HEK293 (cell line): ENCODE measurements around the gene CDK5R2.

ENCODE experiments used
- CTCF ChIA-PET: fragments of 350-600 bp; formaldehyde crosslinking; extraction: SDS; loops from one replicate; lab custom pipeline; 2021; ENCODE audit warnings: antibody characterized with exemption; lab: Yijun Ruan, JAX
- POLR2A ChIA-PET: fragments of 300-600 bp; formaldehyde crosslinking; extraction: SDS; loops from one replicate; lab custom pipeline; 2020; ENCODE audit warnings: antibody characterized with exemption, inconsistent platforms; lab: Yijun Ruan, JAX
- H3K27ac ChIP-seq: fragments of 200-500 bp; sonication (Bioruptor generic); 2 replicates; pipeline ENCODE4 v1.5.1; 2014; ENCODE audit warnings: low read depth, low read length, control low read depth, inconsistent platforms; ENCODE audit errors: extremely low read depth
- H3K36me3 ChIP-seq, 2 experiments: fragments of 200-500 bp in 1 of 2; sonication (Bioruptor generic) in 1 of 2; 1 replicate in 1 of 2; 2 replicates in 1 of 2; pipeline ENCODE4 v1.5.1; 2014 to 2017; ENCODE audit warnings: inconsistent platforms in 2 of 2, low read length in 2 of 2; ENCODE audit not compliant: control insufficient read depth in 2 of 2, insufficient read depth in 1 of 2
- H3K4me1 ChIP-seq: fragments of 200-500 bp; sonication (Bioruptor generic); 2 replicates; pipeline ENCODE4 v1.5.1; 2014; ENCODE audit warnings: mild to moderate bottlenecking, low read length, inconsistent platforms; ENCODE audit not compliant: control insufficient read depth, insufficient read depth
- H3K4me3 ChIP-seq: 2 replicates; pipeline ENCODE4 v1.5.1; 2011; ENCODE audit warnings: low read depth, mild to moderate bottlenecking, control low read depth, low read length, moderate library complexity
- H3K9me3 ChIP-seq: fragments of 200-500 bp; sonication (Bioruptor generic); 2 replicates; pipeline ENCODE4 v1.5.1; 2014; ENCODE audit warnings: low read depth, low read length, inconsistent platforms; ENCODE audit not compliant: control insufficient read depth, insufficient read depth
- MZF1 ChIP-seq: fragments of 450-650 bp; formaldehyde crosslinking; IDR thresholded peaks from 2 replicates; pipeline ENCODE4 v1.5.1; 2017; ENCODE audit warnings: missing biosample characterization, missing genetic modification characterization, borderline replicate concordance
- OSR2 ChIP-seq: fragments of 450-650 bp; formaldehyde crosslinking; IDR thresholded peaks from 2 replicates; pipeline ENCODE4 v1.5.1; 2016; ENCODE audit warnings: missing biosample characterization, missing genetic modification characterization
- SCRT1 ChIP-seq: fragments of 450-650 bp; formaldehyde crosslinking; IDR thresholded peaks from 2 replicates; pipeline ENCODE4 v1.5.1; 2016; ENCODE audit warnings: missing biosample characterization, missing genetic modification characterization, borderline replicate concordance
- ZBTB6 ChIP-seq: fragments of 450-650 bp; formaldehyde crosslinking; IDR thresholded peaks from 2 replicates; pipeline ENCODE4 v1.5.1; 2017; ENCODE audit warnings: missing biosample characterization, missing genetic modification characterization
- ZNF140 ChIP-seq: fragments of 450-650 bp; formaldehyde crosslinking; IDR thresholded peaks from 2 replicates; pipeline ENCODE4 v1.5.1; 2016; ENCODE audit warnings: missing biosample characterization, missing genetic modification characterization
- ZNF266 ChIP-seq: fragments of 450-650 bp; formaldehyde crosslinking; IDR thresholded peaks from 2 replicates; pipeline ENCODE4 v1.5.1; 2016; ENCODE audit warnings: missing biosample characterization, missing genetic modification characterization, low read depth
- ZNF280D ChIP-seq: fragments of 450-650 bp; formaldehyde crosslinking; IDR thresholded peaks from 2 replicates; pipeline ENCODE4 v1.5.1; 2016; ENCODE audit warnings: missing biosample characterization, missing genetic modification characterization
- ZNF362 ChIP-seq: fragments of 450-650 bp; formaldehyde crosslinking; IDR thresholded peaks from 2 replicates; pipeline ENCODE4 v1.5.1; 2016; ENCODE audit warnings: missing biosample characterization, missing genetic modification characterization
- ZNF518A ChIP-seq: fragments of 450-650 bp; formaldehyde crosslinking; conservative IDR thresholded peaks from 2 replicates; pipeline ENCODE4 v1.5.1; 2016; ENCODE audit warnings: low read depth, missing biosample characterization, missing genetic modification characterization
- ZNF544 ChIP-seq: fragments of 450-650 bp; formaldehyde crosslinking; IDR thresholded peaks from 2 replicates; pipeline ENCODE4 v1.5.0; 2017; ENCODE audit warnings: missing biosample characterization, missing genetic modification characterization
- ZNF621 ChIP-seq: fragments of 450-650 bp; formaldehyde crosslinking; IDR thresholded peaks from 2 replicates; pipeline ENCODE4 v1.5.1; 2017; ENCODE audit warnings: missing biosample characterization, missing genetic modification characterization
- ZNF639 ChIP-seq: fragments of 450-650 bp; formaldehyde crosslinking; IDR thresholded peaks from 2 replicates; pipeline ENCODE4 v1.5.1; 2016; ENCODE audit warnings: missing biosample characterization, missing genetic modification characterization
- ZNF658 ChIP-seq: fragments of 450-650 bp; formaldehyde crosslinking; IDR thresholded peaks from 2 replicates; pipeline ENCODE4; 2016; ENCODE audit warnings: missing biosample characterization, missing genetic modification characterization
- ZNF747 ChIP-seq: fragments of 450-650 bp; formaldehyde crosslinking; IDR thresholded peaks from 2 replicates; pipeline ENCODE4 v1.5.1; 2016; ENCODE audit warnings: missing biosample characterization, missing genetic modification characterization

Gene CDK5R2

GRCh38 chr2:218981390-218981880 lies 22.0 kb downstream of the CDK5R2 start:
- Histone ChIP-seq H3K4me1 (0 out of 2 replicates have a peak, but pooled peaks cover 2% of the 10 kb centered on the region), H3K9me3 (no peaks in the 10 kb centered on the region), H3K36me3 (no peaks in the 10 kb centered on the region), H3K4me3 (no peak overlapping the region), H3K27ac (no peak overlapping the region)
- ChIA-PET CTCF (interaction anchor here (0.6 to 4.2 kb wide), 15 partner anchors 8 to 387 kb away, joined by 3 to 65 read pairs (median 6); no protein-coding TSS in a partner anchor), POLR2A (no interaction called here)
- TF ChIP-seq SCRT1 (tag by site-specific recombination) = no peak
- TF ChIP-seq ZNF266 (tag by site-specific recombination) = no peak
- TF ChIP-seq ZNF639 = no peak
- no peak for TF ChIP-seq ZBTB6
- no peak for TF ChIP-seq MZF1 (tag by site-specific recombination)
- no peak for TF ChIP-seq ZNF621
- TF ChIP-seq ZNF544 (tag by site-specific recombination) = no peak
- TF ChIP-seq ZNF658 (tag by site-specific recombination) = no peak
- TF ChIP-seq ZNF518A = no peak
- TF ChIP-seq ZNF140 (tag by site-specific recombination) = no peak
- TF ChIP-seq ZNF362 (tag by site-specific recombination) = no peak
- TF ChIP-seq ZNF747 (tag by site-specific recombination) = no peak
- TF ChIP-seq ZNF280D (tag by site-specific recombination) = no peak
- TF ChIP-seq OSR2 = no peak
